Panc1 (cell line): ENCODE results near the gene TMEM100. TPM values are rescaled to one million over a fixed set of nuclear protein-coding genes. Genes with fewer than 3 reads are reported as not detected.

Source experiments
- ATAC-seq: fragments of 200-7000 bp; cut with Tn5 transposase; 2 replicates; pipeline ENCODE4 v1.9.1; 2020; ENCODE audit warnings: mild to moderate bottlenecking, moderate library complexity
- BruUV-seq: library from RNA; stranded (reverse); fragments of 400-500 nt; replicated peaks from 2 replicates; lab custom pipeline; 2021; lab: Mats Ljungman, UMichigan
- CTCF ChIA-PET: fragments of 300-600 bp; sonication (Branson Sonifier 250); formaldehyde crosslinking; loops from one replicate; lab custom pipeline; 2022; ENCODE audit warnings: antibody characterized with exemption; lab: Charles Lee
- POLR2A ChIA-PET: fragments of 300-600 bp; sonication (Branson Sonifier 250); formaldehyde crosslinking; loops from one replicate; lab custom pipeline; 2022; ENCODE audit warnings: antibody characterized with exemption; lab: Charles Lee
- DNase-seq: peaks from one replicate; pipeline ENCODE4 v3.0.0-alpha.2; 2010; ENCODE audit warnings: low read depth, low spot score
- H3K27ac ChIP-seq: 2 replicates; pipeline ENCODE4 v1.5.1; 2011; ENCODE audit warnings: mild to moderate bottlenecking, low read length, inconsistent platforms
- H3K27me3 ChIP-seq: fragments of 200-500 bp; sonication (Bioruptor generic); 2 replicates; pipeline ENCODE4 v1.6.0; 2014; ENCODE audit warnings: low read length, inconsistent platforms; ENCODE audit not compliant: control insufficient read depth, insufficient read depth
- H3K36me3 ChIP-seq: fragments of 200-500 bp; sonication (Bioruptor generic); 2 replicates; pipeline ENCODE4 v1.5.1; 2014; ENCODE audit warnings: inconsistent platforms, mild to moderate bottlenecking, low read length, moderate library complexity; ENCODE audit not compliant: control insufficient read depth, insufficient read depth
- H3K4me1 ChIP-seq: 2 replicates; pipeline ENCODE4 v1.5.1; 2011; ENCODE audit warnings: inconsistent platforms, mild to moderate bottlenecking, low read length, moderate library complexity; ENCODE audit not compliant: control insufficient read depth, insufficient read depth
- H3K4me3 ChIP-seq, 2 experiments: 2 replicates each; pipeline ENCODE4 v1.5.1; 2011 to 2012; ENCODE audit warnings: low read depth in 2 of 2, low read length in 2 of 2, mild to moderate bottlenecking in 2 of 2, inconsistent platforms in 1 of 2, moderate library complexity in 1 of 2
- H3K9me3 ChIP-seq: fragments of 200-500 bp; sonication (Bioruptor generic); 2 replicates; pipeline ENCODE4 v1.5.1; 2014; ENCODE audit warnings: low read depth, mild to moderate bottlenecking, inconsistent platforms, low read length, moderate library complexity; ENCODE audit not compliant: control insufficient read depth, insufficient read depth
- CTCF ChIP-seq: fragments of 450-650 bp; IDR thresholded peaks from 2 replicates; pipeline ENCODE4 v1.5.1; 2017; ENCODE audit warnings: mild to moderate bottlenecking
- POLR2AphosphoS5 ChIP-seq: IDR thresholded peaks from 2 replicates; pipeline ENCODE4 v1.6.1; 2012; ENCODE audit warnings: mild to moderate bottlenecking, low read depth, low read length, moderate library complexity
- REST ChIP-seq, 2 experiments: IDR thresholded peaks; 2 replicates each; pipeline ENCODE4 v1.6.1; 2011 to 2012; ENCODE audit warnings: low read depth in 2 of 2, control low read depth in 1 of 2, low read length in 1 of 2, mild to moderate bottlenecking in 1 of 2, moderate library complexity in 1 of 2; ENCODE audit not compliant: insufficient read depth in 1 of 2
- SIN3A ChIP-seq: IDR thresholded peaks from 2 replicates; pipeline ENCODE4 v1.6.1; 2012; ENCODE audit warnings: low read depth, mild to moderate bottlenecking, low read length, moderate library complexity, borderline replicate concordance; ENCODE audit not compliant: insufficient read depth
- TCF7L2 ChIP-seq: IDR thresholded peaks from 2 replicates; pipeline ENCODE4 v1.6.1; 2011; ENCODE audit warnings: mild to moderate bottlenecking, low read depth, low read length, inconsistent platforms
- in situ Hi-C: cut with HindIII; loops from 2 replicates; pipeline ENCODE4 v1.10.0; 2016; ENCODE audit warnings: low sequenced_read_pairs, low pct_unique_long_range_greater_than_20kb
- intact Hi-C: fragments of 100-400 bp; cut with micrococcal nuclease; formaldehyde crosslinking; loops from one replicate; pipeline ENCODE4 v1.10.0; 2022; ENCODE audit not compliant: unreplicated experiment
- total RNA-seq: library from RNA; stranded (reverse); gene quantifications from one replicate; pipeline ENCODE4 v1.2.1, GENCODE V29; 2021; ENCODE audit not compliant: unreplicated experiment

TMEM100 gene
- total RNA-seq, 1 experiment from 2014 or later: 0.10 TPM

GRCh38 chr17:55730808-55731207, 8.1 kb upstream of the TMEM100 start:
- BruUV-seq: no TSS peak
- POLR2A ChIA-PET: interaction anchor here (0.6 kb wide), 1 partner anchor 13 kb away, joined by 3 read pairs; no protein-coding TSS in a partner anchor

GRCh38 chr17:55730380-55730779, 7.7 kb upstream of the TMEM100 start:
- no peak for TF ChIP-seq POLR2AphosphoS5
- no peak for TF ChIP-seq REST (IDR thresholded peaks at IDR 0.05; ENCODE audit: insufficient read depth in 1 of 2, low read depth in 2 of 2, low read length in 1 of 2)
- no peak for TF ChIP-seq TCF7L2
- TF ChIP-seq CTCF: no peak
- TF ChIP-seq SIN3A: no peak

More at GRCh38 chr17:55730808-55731207, 8.1 kb upstream of the TMEM100 start:
- H3K27me3 ChIP-seq: peaks cover 4% of the 10 kb centered on the region; the same call in 1 of the 2 replicates
- DNase-seq: no peak
- H3K4me1 ChIP-seq: no peaks in the 10 kb centered on the region
- CTCF ChIA-PET: interaction anchor here (0.9 kb wide), 1 partner anchor 13 kb away, joined by 5 read pairs; no protein-coding TSS in a partner anchor
- no peak overlapping the region for H3K4me3 ChIP-seq
- no peak for ATAC-seq
- no peak for TF ChIP-seq POLR2AphosphoS5
- TF ChIP-seq TCF7L2: no peak
- no peak for TF ChIP-seq REST (IDR thresholded peaks at IDR 0.05; ENCODE audit: insufficient read depth in 1 of 2, low read depth in 2 of 2, low read length in 1 of 2)
- no peak for TF ChIP-seq CTCF
- no peak for TF ChIP-seq SIN3A
- no peaks in the 10 kb centered on the region for H3K9me3 ChIP-seq
- no peaks in the 10 kb centered on the region for H3K36me3 ChIP-seq
- in situ Hi-C loops: no loop called here
- H3K27ac ChIP-seq: no peak overlapping the region
- intact Hi-C loops: no loop called here

More at GRCh38 chr17:55730380-55730779, 7.7 kb upstream of the TMEM100 start:
- in situ Hi-C loops (no loop called here), intact Hi-C loops (no loop called here)
- H3K36me3 ChIP-seq: no peaks in the 10 kb centered on the region
- DNase-seq (no peak), ATAC-seq (no peak)
- H3K4me3 ChIP-seq: no peak overlapping the region
- H3K27me3 ChIP-seq: peaks cover 4% of the 10 kb centered on the region; the same call in 1 of the 2 replicates
- no peaks in the 10 kb centered on the region for H3K9me3 ChIP-seq
- H3K4me1 ChIP-seq: no peaks in the 10 kb centered on the region
- no peak overlapping the region for H3K27ac ChIP-seq
- ChIA-PET CTCF (interaction anchor here (0.9 kb wide), 1 partner anchor 12 kb away, joined by 5 read pairs; no protein-coding TSS in a partner anchor), POLR2A (no interaction called here)
- no TSS peak for BruUV-seq
